HG02798 (cell line): ENCODE results near the gene PANK2.
"Not testable (repeated sequence)": the region's sequence is repeated elsewhere in the genome, so short reads cannot be mapped to it uniquely, and the experiment has no call there.

Experiments used
- ATAC-seq: cut with Tn5 transposase; IDR thresholded peaks from one replicate; pipeline ENCODE4 v1.9.1; 2021; ENCODE audit warnings: mild to moderate bottlenecking; ENCODE audit not compliant: unreplicated experiment, poor library complexity

Gene PANK2

DNA sequence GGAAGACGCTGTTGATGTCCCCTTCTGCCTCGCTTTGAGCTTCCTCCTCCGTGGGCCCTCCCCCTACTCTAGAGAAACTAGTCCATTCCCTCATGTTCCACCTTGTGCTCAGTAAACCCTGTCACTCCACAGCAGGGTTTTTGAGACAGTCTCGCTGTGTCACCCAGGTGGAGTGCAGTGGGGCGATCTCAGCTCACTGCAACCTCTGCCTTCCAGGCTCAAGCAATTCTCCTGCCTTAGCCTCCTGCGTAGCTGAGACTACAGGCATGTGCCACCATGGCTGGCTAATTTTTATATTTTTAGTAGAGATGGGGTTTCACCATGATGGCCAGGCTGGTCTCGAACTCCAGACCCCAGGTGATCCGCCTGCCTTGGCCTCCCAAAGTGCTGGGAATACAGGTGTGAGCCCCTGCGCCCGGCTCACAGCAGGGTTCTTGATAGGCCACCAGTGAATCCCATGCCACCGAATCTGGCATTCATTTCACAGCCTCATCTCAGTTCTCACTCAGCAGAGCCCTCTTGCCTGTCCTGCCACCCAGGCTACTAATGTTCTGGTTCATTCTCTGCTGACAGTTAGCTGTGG, 36.0 kb downstream of the PANK2 start:
- no peak for ATAC-seq

DNA sequence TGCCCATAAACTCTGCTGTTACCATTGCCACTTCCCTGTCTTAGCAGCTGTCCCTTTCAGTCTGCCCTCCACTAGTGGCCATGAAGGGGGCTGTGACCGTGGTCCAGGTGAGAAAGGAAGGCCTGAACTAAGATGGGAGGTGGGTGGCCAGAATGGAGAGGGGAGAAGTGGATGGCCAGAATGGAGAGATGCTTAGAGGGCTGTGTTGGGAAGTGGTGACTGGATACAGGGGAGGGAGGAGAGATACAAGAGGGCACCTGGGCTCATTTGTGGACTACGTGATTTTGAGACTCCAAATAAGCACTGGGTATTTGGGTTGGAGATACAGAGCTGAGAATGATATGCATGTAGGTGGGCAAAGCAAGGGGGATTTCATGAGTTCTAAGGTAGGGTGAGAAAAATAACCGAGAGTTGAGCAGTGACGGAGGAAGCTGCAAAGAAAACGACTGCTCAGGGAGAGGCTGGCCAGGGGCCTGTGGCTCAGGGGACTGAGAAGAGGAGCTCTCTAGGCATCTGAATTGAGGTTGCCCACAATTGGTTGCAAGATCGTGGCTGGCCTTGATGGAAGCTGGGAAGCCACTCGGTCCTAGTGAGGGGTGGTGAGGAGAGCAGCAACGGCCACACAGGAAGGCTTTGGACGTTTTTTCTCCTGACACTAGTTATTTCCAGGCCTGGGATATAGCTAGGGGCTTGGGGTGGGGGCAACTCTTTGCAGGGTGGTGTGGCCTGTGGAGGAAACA, 36.9 kb downstream of the PANK2 start:
- no peak for ATAC-seq

DNA sequence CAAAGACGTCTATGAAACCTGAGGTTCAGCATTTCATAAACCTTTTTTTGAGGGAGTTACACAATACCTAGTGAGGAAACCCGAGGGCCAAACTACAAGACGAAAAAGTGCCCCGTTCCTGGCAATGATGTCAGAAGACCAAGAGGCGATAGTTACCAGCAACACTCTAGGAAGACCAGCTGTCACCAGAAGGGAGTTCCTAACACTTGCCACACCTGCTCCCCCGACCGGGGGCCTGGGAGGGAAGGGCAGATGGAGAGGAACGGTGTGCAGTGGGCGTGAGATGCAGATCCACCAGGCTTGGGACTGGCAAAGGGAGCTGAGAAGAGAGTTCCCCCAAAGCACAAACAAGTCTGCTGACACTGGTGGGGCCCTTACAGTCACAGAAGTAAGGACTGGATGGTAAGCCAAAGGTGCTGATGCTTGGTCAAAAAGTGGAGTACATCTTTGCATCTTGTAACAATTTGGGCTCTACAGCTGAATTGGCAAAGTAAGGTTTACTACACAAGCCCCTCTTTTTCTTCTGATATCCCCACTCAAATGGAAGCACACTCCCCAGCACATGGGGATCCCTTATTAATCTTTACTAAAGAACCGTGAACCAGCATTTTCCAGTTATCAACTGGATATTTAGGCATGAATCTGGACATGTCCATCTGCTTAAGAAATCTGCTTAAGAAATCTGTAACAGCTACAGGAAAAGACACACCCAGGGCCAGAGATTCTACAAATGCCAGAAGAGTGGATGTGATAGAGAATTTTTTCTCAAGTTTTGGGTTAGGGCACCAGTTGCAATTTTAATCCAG, 38.5 kb downstream of the PANK2 start:
- no peak for ATAC-seq

DNA sequence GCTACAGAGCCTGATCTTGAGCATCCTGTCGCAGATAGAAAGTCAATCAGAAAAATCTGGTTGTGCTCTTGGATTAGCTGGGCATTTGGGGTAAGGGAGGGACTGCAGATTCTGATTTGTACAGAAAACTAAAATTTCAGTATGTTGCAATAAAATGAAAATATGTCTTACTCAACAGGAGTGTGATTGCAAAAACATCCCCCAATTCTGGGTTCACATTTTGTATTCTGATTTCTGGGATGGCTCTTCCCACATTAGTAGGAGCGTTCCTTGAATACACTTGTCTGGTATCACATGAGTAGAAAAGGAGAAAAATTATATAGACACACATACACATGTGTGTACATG, 40.5 kb downstream of the PANK2 start:
- ATAC-seq = no peak

DNA sequence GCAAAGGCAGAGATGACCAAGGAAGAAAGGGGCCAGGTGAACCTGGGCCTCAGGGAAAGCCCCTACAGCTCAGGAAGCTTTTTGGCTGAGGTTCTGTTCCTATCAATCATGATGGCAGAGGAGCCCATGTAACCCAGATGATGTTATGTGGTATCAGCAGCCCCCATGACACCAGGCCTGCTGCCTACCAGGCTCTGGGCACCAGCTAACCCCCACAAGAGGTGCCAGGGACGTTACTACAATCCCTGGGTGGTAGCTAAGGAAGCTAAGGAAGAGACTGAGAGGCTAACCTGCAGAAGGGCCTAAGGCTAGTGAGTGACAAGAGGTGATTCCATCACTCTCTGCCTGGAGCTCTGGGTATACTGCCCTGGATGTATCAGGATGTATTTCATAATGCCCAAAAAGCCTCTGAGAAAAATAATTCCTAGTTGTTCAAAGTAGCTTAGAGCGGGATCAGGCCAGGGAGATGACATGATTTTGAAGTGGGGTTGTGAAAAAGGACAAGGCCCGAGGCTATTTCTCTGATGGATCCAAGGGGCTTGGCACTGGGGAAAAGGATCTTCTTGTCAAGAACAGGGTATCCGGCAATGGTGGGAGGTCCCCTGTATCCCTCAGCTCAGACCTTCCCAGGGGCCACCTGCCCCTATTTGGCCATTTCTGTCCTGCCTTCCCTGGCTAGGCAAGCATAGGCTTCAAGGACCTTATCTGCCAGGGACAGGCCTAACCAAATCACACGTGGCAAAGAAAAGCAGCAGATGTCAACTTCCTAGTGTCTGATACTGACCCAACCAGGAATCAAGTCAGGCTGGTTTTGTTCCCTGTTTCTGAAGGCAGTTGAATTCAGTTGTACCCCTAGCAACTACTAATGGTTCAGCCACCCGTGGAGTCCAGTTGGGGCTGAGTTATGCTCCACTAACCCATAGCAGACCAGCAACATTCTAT, 41.3 kb downstream of the PANK2 start:
- ATAC-seq = no peak

DNA sequence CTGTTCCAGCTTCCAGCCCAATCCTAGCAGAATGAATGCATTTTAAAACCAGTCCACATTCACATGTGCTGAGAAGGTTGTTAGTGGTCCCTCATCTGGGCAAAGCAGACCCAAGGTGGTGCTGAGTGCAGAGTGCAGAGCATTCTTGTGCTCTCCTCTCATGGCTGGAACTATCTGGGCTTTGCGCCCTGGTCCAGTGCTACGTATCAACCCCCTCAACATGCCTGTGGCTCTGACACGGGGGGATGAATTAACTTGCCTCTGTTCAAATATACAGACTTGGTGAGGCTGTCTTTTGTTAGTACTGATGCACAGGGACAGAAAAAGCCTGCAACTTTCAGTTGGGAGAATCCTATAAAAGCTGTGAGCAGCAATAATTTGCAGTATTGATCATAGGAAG, 42.5 kb downstream of the PANK2 start:
- ATAC-seq = no peak

DNA sequence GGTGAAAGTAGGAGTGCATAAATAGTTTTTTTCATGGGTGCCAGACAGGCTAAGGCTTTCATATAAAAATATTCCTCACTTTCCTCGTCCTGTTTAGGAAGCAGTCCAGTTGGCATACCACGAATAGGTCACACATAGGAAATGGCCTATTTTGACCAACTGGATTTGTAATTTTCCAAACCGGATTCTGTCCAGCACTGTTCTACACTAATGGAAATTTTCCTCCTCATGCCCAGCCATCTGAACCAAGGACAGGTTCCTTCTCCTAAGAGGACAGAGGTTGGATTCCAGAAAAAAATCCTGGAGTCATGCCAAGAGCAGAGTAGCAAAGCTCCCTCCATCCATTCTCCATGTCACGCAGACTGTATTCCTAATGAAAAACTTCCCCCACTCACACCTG, 43.1 kb downstream of the PANK2 start:
- no peak for ATAC-seq

DNA sequence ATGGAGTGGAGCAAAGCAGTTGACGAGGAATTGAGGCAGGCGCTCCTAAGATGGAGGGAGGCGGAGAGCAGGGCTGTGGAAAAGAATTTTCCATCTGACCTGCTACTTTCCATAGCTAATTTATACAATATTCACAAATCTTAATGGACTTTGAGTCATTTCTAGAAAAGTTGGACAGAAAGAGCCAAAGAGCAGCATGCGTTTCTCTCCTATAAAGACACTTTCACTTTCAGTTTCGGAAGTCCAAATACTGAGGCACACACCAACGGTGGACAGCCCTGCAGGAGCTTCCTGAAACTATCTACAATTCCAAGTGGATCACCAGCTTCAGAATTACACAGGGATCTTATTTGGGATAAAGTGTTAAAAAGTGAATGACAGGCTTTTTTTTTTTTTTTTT, 43.5 kb downstream of the PANK2 start:
- ATAC-seq = no peak

DNA sequence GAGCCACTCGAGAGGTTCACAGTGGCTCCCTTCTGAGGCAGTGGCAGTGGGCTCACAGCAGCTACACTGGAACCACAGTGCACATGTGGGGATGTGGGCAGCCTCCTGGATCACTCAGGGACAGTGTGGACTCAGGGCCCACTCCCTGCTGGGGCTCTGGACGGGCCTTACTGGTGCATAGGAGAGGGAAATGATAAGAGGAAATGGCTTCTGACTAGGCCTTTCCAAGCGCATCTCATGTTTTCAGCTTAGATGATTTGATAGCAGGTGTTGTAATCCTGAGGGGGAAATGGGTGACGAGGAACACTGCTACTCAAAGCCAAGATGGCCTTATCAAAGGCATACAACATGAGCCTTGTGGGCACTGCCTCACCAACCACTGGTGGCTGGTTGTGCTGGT, 44.0 kb downstream of the PANK2 start:
- no peak for ATAC-seq

DNA sequence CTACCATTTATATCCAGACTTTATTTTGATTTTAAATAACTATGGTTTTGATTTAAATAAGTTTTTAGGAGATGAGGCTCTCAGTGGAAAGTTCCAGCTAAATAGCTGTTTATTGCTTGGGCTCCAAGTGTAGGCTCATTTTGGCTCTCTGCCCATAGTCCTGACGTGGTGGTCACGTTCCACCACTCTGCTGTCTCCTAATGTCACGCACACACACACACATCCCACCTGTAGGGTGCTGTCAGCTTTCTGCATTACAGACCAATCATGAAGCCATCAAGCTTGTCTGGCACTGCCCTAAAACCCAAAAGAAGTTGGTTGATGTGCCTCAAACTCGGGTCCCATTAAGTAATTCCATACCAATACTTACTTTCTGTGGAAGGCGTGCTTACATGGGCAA, 45.4 kb downstream of the PANK2 start:
- no peak for ATAC-seq

DNA sequence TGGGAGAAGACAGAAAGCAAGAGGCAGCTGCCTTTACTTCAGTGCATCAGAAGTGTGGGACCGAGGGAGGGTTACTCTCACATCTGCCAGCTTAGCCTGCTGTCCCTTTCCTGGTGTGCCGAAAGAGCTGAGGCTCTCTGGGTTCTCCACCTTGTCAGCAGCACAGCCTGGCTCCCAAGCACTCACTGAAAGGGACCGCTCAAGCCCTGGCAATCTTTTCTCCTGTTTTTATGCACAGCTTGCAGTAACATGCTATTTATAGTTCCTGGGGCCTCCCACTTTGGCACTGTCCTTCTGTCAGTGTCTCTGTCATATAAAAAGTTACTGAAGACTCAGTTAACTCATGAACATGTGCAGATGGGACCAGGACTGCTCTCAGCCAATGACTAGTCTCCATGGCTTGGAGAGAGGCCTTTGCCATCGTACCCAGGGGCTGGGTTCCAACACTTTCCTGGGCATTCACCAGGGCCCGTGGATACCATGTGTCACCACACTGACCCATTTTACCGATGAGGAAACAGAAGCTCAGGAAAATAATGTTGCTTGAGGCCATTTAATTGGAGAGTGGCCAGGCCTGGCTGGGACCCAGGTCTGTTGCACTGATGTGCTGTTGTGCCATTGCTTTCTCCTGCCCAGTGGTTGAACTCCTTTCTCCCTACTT, 46.2 kb downstream of the PANK2 start:
- ATAC-seq = no peak

DNA sequence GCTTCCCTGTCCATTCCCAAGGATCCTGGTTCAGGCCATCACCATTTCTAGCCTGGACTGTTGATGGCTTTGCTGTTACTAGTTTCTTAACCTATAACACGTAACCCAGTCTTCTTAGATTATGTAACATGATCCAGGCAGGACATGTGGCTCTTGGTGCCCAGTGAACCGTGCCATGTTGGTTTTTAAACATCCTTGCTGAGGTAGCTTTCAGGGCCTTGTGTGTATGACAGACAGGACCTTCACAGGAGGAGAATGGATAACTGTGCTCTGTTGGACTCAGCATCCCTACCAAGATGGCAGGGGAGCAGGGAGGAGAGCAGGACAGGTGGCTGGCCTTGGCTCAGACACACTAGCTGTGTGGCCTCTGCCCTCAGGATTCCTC, 46.8 kb downstream of the PANK2 start:
- no peak for ATAC-seq

DNA sequence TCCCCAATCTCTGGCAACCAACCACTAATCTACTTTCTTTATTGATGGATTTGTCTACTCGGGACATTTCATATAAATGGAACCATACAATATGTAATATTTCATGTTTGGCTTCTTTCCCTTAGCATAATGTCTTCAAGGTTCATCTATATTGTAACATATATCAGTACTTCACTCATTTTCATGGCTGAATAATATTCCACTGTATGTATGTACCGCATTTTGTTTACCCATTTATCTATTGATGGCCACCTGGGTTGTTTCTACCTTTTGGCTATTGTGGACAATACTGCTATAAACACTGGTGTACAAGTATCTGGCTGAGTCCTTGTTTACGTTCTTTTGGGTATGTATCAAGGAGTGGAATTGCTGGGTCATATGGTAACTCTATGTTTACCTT, 48.4 kb downstream of the PANK2 start:
- no peak for ATAC-seq

DNA sequence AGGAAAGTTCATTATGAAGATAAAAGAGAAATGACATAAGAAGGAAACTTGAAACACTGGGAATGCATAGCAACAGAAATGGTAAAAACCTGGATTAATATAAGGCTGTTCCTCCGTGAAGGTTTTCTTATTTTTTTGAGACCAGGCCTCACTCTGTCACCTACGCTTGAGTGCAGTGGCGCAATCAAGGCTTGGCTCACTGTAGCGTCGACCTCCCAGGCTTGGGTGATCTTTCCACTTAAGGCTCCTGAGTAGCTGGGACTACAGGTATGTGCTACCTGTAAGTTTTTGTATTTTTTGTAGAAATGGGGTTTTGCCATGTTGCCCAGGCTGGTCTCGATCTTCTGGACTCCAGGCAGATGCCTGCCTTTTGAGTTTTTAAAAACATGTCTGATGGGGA, 51.7 kb downstream of the PANK2 start:
- no peak for ATAC-seq

DNA sequence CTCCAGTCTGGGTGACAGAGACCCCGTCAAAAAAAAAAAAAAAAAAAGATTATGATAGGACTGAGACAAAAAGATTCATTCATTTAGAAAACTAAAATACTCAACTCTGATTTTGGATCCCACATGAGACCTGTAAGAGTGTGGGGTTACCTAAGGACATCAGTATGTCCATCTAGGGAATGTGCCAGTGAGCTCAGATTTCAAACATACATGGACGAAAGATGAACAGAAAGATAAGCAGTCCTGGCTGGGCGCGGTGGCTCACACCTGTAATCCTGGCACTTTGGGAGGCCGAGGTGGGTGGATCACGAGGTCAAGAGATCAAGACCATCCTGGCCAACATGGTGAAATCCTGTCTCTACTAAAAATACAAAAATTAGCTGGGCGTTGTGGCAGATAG, 57.5 kb downstream of the PANK2 start:
- ATAC-seq = not testable (repeated sequence)

DNA sequence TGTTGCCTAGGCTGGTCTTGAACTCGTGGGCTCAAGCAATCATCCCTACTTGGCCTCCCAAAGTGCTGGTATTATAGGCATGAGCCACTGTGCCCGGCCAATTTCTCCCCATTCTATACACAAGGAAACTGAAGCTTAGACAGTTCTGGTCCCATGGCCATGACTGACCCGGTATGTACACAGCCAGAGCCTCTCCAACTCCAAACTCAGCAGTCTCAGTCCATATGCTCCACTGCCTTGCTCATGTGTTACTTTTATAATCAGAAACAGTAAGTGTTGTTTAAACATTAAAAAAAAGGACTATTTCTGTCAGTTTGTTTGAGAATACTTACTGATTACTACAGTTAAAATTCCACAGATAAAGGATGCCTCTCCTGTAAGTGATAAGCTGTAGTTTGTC, 75.5 kb downstream of the PANK2 start:
- ATAC-seq = no peak

DNA sequence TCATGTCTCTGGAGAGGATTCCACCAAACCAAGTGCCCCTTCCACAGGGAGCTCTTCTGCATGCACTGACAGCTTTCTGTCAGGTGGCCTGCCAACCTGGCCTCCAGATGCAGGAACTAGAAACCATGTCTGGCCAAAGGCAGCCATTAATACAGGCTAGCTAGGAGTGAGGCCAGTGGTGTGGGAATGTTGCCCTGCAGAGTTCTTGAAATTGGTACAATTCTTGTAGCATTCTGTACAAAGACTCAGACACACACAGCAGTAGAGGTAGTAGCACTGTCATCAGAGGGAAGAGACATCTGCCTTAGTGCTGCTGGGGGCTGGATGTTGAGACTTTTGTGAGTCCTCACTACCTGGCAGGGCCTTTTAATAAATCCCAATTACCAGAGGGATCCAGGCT, 77.4 kb downstream of the PANK2 start:
- no peak for ATAC-seq

DNA sequence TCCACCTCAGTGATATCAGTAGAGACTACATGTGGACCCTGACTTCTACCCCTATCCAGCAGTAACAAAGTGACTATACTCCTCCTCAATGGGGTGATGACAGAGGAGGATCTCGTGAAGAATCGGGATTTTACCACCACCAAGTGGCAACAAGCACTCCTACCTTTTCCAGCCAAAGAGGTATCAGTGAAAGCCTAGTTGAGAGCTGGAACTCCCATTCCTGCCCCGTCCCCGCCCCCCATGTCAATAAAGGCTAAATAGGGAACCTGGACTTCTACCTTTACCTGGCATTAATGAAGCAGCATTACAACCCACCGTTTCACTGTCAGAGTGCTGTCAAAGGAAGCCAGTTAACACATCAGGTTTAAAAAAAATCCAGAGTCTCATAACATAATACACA, 80.8 kb downstream of the PANK2 start:
- no peak for ATAC-seq

DNA sequence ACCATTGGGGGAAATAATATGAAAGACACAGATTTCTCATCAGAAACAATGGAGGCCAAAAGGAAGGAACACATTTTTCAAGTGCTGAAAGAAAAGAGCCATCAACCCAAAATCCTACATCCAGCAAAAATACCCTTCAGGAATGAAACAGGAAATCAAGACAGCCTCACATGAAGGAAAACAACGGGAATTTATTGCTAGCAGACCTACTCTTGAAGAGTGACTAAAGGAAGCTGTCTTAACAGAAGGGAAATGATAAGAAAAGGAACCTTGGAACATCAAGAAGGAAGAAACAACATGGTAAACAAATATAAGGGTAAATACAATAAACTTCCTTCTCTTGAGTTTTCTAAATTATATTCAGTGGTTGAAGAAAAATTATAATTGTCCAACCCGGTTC, 82.0 kb downstream of the PANK2 start:
- ATAC-seq = no peak

DNA sequence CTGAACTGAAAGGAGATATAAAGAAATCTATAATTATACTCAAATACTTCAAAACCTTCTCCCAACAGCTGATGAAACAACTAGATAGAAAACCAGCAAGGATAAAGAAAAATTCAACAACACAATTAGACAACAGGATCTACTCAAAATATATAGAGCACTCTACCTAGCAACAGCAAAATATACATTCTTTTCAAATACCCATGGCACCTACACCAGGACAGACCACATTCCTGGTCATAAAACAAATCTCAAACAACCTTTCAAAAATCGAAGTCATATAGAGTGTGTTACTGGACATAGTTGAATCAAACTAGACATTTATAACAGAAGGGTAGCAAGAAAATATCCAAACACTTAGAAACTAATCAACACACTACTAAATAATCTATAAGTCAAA, 83.0 kb downstream of the PANK2 start:
- no peak for ATAC-seq
